ENCODE results near the gene CD177.
"Not testable (repeated sequence)": the region's sequence is repeated elsewhere in the genome, so short reads cannot be mapped to it uniquely, and the experiment has no call there.

DNA sequence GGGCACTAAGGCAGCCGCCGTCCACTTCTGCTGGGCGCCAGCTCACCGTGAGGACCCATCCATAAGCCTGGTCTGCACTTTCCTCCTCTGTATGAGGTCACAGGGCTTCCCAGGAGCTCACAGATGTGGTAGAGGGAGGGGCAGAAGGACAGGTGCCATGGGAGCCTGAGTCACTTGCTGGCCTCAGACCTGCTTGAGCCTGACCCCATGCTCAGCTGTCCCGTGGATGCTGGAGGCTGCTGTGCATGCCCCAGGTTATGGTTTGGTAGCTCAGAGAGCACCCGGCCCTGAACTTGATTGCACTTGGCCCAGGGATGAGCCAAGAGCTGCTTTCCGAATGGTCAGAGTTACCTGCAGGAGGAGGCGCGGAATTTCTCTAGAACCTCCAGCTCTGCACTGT lies 12.2 kb downstream of the CD177 start:
- TF ChIP-seq, protein P1, sequence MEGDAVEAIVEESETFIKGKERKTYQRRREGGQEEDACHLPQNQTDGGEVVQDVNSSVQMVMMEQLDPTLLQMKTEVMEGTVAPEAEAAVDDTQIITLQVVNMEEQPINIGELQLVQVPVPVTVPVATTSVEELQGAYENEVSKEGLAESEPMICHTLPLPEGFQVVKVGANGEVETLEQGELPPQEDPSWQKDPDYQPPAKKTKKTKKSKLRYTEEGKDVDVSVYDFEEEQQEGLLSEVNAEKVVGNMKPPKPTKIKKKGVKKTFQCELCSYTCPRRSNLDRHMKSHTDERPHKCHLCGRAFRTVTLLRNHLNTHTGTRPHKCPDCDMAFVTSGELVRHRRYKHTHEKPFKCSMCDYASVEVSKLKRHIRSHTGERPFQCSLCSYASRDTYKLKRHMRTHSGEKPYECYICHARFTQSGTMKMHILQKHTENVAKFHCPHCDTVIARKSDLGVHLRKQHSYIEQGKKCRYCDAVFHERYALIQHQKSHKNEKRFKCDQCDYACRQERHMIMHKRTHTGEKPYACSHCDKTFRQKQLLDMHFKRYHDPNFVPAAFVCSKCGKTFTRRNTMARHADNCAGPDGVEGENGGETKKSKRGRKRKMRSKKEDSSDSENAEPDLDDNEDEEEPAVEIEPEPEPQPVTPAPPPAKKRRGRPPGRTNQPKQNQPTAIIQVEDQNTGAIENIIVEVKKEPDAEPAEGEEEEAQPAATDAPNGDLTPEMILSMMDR (IDR thresholded peaks at IDR 0.05; ENCODE audit: low read depth, low read length), result not testable (repeated sequence)
- not testable (repeated sequence) for TF ChIP-seq EZH2phosphoT487 (IDR thresholded peaks at IDR 0.05; ENCODE audit: low read depth)

Measured in OCI-LY3 (cell line).